Gastrocnemius medialis (tissue), 4 donors: Measurements from ENCODE around the gene AKAP6. TPM values are rescaled to one million over a fixed set of nuclear protein-coding genes. Genes with fewer than 3 reads are reported as not detected.
A peak's percentile ranks its signal among the peaks of the same experiment; 100 is the strongest.

Source experiments
- ATAC-seq, 2 donors: fragments of 150-250 bp; one replicate each; pipeline ENCODE4 v1.9.1; 2016
- DNase-seq, 2 donors: peaks; one replicate each; pipeline ENCODE4 v3.0.0-alpha.2; 2019
- H3K27ac ChIP-seq, 4 donors: fragments of 200-600 bp; sonication (generic); 1 replicate in 1 of 4; 2 replicates in 3 of 4; pipeline ENCODE4 v1.5.1; 2016 to 2018; ENCODE audit warnings: mild to moderate bottlenecking in 2 of 4, moderate library complexity in 1 of 4
- H3K27me3 ChIP-seq, 3 donors: fragments of 200-600 bp; sonication (generic) in 2 of 3; 1 replicate in 1 of 3; 2 replicates in 2 of 3; pipeline versions ENCODE4 v1.5.1 to v1.6.0; 2016 to 2019; ENCODE audit warnings: mild to moderate bottlenecking in 1 of 3, moderate library complexity in 1 of 3
- H3K36me3 ChIP-seq, 2 donors: fragments of 200-600 bp; sonication (generic) in 1 of 2; one replicate each; pipeline ENCODE4 v1.5.1; 2017 to 2018
- H3K4me1 ChIP-seq, 2 donors: fragments of 200-600 bp; sonication (generic) in 1 of 2; one replicate each; pipeline ENCODE4 v1.5.1; 2016 to 2017; ENCODE audit warnings: mild to moderate bottlenecking in 2 of 2
- H3K4me3 ChIP-seq, 4 donors: fragments of 200-600 bp; sonication (generic) in 3 of 4; 1 replicate in 1 of 4; 2 replicates in 3 of 4; pipeline ENCODE4 v1.5.1; 2016 to 2019; ENCODE audit warnings: mild to moderate bottlenecking in 2 of 4
- H3K9me3 ChIP-seq, 3 donors: fragments of 200-600 bp; sonication (generic) in 2 of 3; 1 replicate in 1 of 3; 2 replicates in 2 of 3; pipeline ENCODE4 v1.5.1; 2016 to 2019
- POLR2A ChIP-seq, 2 donors: fragments of 450-650 bp; IDR thresholded peaks; one replicate each; pipeline ENCODE4 v1.6.1; 2017; ENCODE audit warnings: antibody characterized with exemption in 2 of 2, mild to moderate bottlenecking in 2 of 2, moderate library complexity in 2 of 2
- in situ Hi-C, 4 donors: fragments of 200-750 bp; cut with MboI; loops; one replicate each; pipeline versions ENCODE4 v1.15.0 to v1.8.0; 2017; ENCODE audit warnings: low sequenced_read_pairs in 4 of 4
- intact Hi-C: fragments of 100-400 bp; cut with DNase I; formaldehyde crosslinking; loops from one replicate; pipeline ENCODE4 v1.15.1; 2023; ENCODE audit warnings: low total_unique reads
- total RNA-seq, 4 donors: library from RNA; depleted of rRNA; stranded (reverse); fragments of >200 nt; gene quantifications; one replicate each; pipeline versions ENCODE4 v1.1.0 to v1.2.3, GENCODE V29; 2016
- TF ChIP-seq, protein P1 (sequence below), 5 experiments: fragments of 450-650 bp in 3 of 5; fragments of 200-600 bp in 2 of 5; sonication (generic) in 2 of 5; IDR thresholded peaks in 4 of 5; conservative IDR thresholded peaks in 1 of 5; 1 replicate in 4 of 5; 2 replicates in 1 of 5; pipeline ENCODE4 v1.5.1; 2016 to 2019; ENCODE audit warnings: antibody characterized with exemption in 5 of 5, mild to moderate bottlenecking in 3 of 5, moderate library complexity in 3 of 5

Gene AKAP6
- total RNA-seq, 4 donors from 2014 or later, result 23.2 to 59.2 (median 32.1) TPM

DNA sequence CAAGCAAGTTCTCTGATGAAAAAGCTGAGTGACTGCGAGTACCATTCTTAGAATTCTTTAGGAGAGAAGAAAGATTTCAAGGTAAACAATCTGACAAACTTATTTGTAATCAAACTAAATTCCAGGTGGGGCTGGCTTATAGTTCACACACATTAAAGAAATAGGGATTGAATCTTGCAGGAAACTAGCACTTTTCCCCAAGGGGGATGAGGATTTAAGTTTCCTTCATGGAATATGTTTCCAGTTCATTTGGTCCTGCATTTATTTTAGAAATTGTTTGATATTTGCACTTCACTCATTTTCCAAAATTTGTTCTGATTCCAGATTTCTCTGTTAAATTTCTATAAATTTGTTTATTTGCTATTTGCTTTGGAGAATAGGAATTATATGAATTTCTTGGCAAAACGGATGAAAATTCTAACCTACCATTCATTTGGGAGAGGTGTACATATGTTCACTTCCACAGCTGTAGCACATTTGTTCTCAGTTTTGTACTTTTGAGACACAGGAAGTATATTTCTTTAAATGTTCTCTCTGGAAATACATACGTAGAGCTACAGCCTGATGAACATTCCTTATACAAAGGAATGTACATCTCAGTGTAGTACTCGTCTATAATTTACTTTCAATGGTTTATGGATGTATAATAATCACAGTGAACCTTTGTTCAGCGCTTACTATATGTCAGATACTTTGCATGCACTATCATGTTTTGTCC lies 145.5 kb downstream of the AKAP6 start:
- Histone ChIP-seq H3K4me1 (peaks cover 40 to 49% of the 10 kb centered on the region in 2 donors), H3K9me3 (no peaks in the 10 kb centered on the region), H3K4me3 (no peak overlapping the region), H3K27me3 (no peaks in the 10 kb centered on the region), H3K27ac (no peak overlapping the region), H3K36me3 (no peaks in the 10 kb centered on the region)
- in situ Hi-C loops, result loop anchor here in 2 of 4 donors (10.0 to 25.0 kb wide), 3 partner anchors 400 to 962 kb away; partner anchors contain the start of gene ARHGAP5 (in 1 of the 2)
- TF ChIP-seq, protein P1, sequence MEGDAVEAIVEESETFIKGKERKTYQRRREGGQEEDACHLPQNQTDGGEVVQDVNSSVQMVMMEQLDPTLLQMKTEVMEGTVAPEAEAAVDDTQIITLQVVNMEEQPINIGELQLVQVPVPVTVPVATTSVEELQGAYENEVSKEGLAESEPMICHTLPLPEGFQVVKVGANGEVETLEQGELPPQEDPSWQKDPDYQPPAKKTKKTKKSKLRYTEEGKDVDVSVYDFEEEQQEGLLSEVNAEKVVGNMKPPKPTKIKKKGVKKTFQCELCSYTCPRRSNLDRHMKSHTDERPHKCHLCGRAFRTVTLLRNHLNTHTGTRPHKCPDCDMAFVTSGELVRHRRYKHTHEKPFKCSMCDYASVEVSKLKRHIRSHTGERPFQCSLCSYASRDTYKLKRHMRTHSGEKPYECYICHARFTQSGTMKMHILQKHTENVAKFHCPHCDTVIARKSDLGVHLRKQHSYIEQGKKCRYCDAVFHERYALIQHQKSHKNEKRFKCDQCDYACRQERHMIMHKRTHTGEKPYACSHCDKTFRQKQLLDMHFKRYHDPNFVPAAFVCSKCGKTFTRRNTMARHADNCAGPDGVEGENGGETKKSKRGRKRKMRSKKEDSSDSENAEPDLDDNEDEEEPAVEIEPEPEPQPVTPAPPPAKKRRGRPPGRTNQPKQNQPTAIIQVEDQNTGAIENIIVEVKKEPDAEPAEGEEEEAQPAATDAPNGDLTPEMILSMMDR (IDR thresholded peaks at IDR 0.05 in 4 of 5, conservative IDR thresholded peaks at IDR 0.05 in 1 of 5), result no peak
- no peak for TF ChIP-seq POLR2A (IDR thresholded peaks at IDR 0.05)
- DNase-seq (no peak), ATAC-seq (no peak)
- intact Hi-C loops, result loop anchor here (5.0 kb wide), 3 partner anchors 152 to 542 kb away; partner anchors contain the start of genes RNU6-7 and RNU6-8

DNA sequence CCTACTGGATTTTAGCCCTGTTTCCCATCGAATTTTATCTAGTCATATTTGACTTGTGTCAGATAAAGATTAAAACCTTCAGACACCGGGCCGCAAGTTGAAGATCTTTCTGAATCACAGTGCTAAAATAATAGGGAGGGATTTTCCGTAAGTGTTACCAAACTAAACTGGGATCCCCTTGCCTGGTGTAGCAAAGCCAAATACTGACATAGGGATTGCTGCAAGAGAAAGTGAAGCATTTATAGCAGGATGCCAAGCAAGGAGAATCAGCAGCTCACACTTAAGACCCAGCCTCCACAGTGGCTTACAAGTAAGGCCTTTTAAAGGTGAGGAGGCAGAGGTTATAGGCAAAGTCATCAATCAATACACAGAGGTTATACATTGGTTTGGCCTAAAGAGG lies 147.4 kb downstream of the AKAP6 start:
- Histone ChIP-seq H3K4me1 (peaks cover 24 to 46% of the 10 kb centered on the region in 2 donors), H3K36me3 (no peaks in the 10 kb centered on the region), H3K27ac (peak overlapping the region in 1 of 4 donors; percentile 23), H3K4me3 (no peak overlapping the region), H3K9me3 (no peaks in the 10 kb centered on the region), H3K27me3 (no peaks in the 10 kb centered on the region)
- in situ Hi-C loops, result loop anchor here in 1 of 4 donors (10.0 kb wide), 1 partner anchor 402 kb away; the partner anchor contains the start of gene ARHGAP5
- ATAC-seq (peak; percentile 38 to 41), DNase-seq (no peak)
- intact Hi-C loops, result no loop called here
- TF ChIP-seq, protein P1 (IDR thresholded peaks at IDR 0.05 in 4 of 5, conservative IDR thresholded peaks at IDR 0.05 in 1 of 5), result no peak
- no peak for TF ChIP-seq POLR2A (IDR thresholded peaks at IDR 0.05)

DNA sequence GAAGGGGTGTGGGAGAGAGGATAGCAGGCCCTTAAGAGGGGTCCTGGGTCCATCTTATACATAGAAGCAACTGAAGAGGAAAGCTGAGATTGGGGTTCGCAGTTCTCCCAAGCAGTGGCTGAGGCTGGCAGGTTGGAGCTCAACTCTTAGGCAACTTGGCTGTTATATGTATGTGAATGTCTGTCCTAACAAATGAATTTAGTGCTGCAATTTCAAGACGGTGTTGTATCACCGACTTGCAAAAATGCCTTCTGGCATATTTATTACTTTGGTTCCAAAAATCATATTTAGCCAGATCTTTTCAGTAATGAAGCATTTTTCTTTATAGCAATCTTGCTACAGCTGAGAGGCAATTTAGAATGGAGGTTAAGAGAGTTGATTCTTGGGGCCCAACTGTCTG lies 148.3 kb downstream of the AKAP6 start:
- Histone ChIP-seq H3K4me3 (no peak overlapping the region), H3K27ac (no peak overlapping the region), H3K4me1 (peaks cover 15 to 38% of the 10 kb centered on the region in 2 donors), H3K9me3 (no peaks in the 10 kb centered on the region), H3K27me3 (no peaks in the 10 kb centered on the region), H3K36me3 (no peaks in the 10 kb centered on the region)
- intact Hi-C loops (no loop called here), in situ Hi-C loops (loop anchor here in 1 of 4 donors (10.0 kb wide), 1 partner anchor 403 kb away; the partner anchor contains the start of gene ARHGAP5)
- no peak for ATAC-seq
- no peak for DNase-seq
- TF ChIP-seq, protein P1 (IDR thresholded peaks at IDR 0.05 in 4 of 5, conservative IDR thresholded peaks at IDR 0.05 in 1 of 5), result no peak
- no peak for TF ChIP-seq POLR2A (IDR thresholded peaks at IDR 0.05)

DNA sequence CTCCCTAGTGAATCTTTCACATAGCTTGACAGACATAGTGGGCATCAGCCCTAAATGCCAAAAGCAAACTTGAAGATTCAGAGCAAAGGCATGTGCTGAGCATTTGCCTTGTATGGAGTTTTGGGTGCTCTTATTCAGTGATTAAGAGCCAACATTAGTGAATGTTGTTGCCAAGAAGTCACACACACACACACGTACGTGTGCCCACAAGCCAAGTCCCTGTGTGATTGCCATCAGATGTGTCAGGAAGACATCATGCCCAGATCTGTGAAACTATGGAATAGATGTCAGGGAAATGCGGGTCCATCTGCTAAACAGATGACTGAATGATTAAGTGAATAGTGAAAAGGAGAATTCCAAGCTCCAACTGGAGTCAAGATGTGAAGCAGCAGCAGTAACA lies 149.0 kb downstream of the AKAP6 start:
- in situ Hi-C loops (loop anchor here in 1 of 4 donors (10.0 kb wide), 1 partner anchor 403 kb away; the partner anchor contains the start of gene ARHGAP5), intact Hi-C loops (no loop called here)
- Histone ChIP-seq H3K4me1 (peaks cover 8 to 31% of the 10 kb centered on the region in 2 donors), H3K27me3 (no peaks in the 10 kb centered on the region), H3K4me3 (no peak overlapping the region), H3K36me3 (no peaks in the 10 kb centered on the region), H3K9me3 (no peaks in the 10 kb centered on the region), H3K27ac (no peak overlapping the region)
- DNase-seq (no peak), ATAC-seq (no peak)
- TF ChIP-seq, protein P1 (IDR thresholded peaks at IDR 0.05 in 4 of 5, conservative IDR thresholded peaks at IDR 0.05 in 1 of 5), result no peak
- no peak for TF ChIP-seq POLR2A (IDR thresholded peaks at IDR 0.05)
